Esophagus muscularis mucosa (tissue), 4 donors: Measurements from ENCODE around the gene SELENOT. TPM values are rescaled to one million over a fixed set of nuclear protein-coding genes. Genes with fewer than 3 reads are reported as not detected.

Experiments used
- DNase-seq: peaks from one replicate; pipeline ENCODE4 v3.0.0-alpha.2; 2017; ENCODE audit errors: extremely low spot score
- H3K27ac ChIP-seq, 4 donors: fragments of 200-600 bp; sonication (generic); replicated peaks in 1 of 4; 1 replicate in 3 of 4; 2 replicates in 1 of 4; pipeline ENCODE4 v1.5.1; 2016 to 2019; ENCODE audit warnings: mild to moderate bottlenecking in 1 of 4
- H3K27me3 ChIP-seq, 4 donors: fragments of 200-600 bp; sonication (generic); one replicate each; pipeline versions ENCODE4 v1.5.1 to v1.6.0; 2016 to 2019
- H3K36me3 ChIP-seq, 4 donors: fragments of 200-600 bp; sonication (generic); one replicate each; pipeline ENCODE4 v1.5.1; 2016 to 2019
- H3K4me1 ChIP-seq, 4 donors: fragments of 200-600 bp; sonication (generic); one replicate each; pipeline ENCODE4 v1.5.1; 2016 to 2019
- H3K4me3 ChIP-seq, 4 donors: fragments of 200-600 bp; sonication (generic); 1 replicate in 2 of 4; 2 replicates in 2 of 4; pipeline ENCODE4 v1.5.1; 2016 to 2019; ENCODE audit warnings: mild to moderate bottlenecking in 4 of 4, moderate library complexity in 1 of 4
- H3K9me3 ChIP-seq, 4 donors: fragments of 200-600 bp; sonication (generic); 1 replicate in 3 of 4; 2 replicates in 1 of 4; pipeline ENCODE4 v1.5.1; 2016 to 2019
- CTCF ChIP-seq, 3 experiments: fragments of 200-600 bp in 2 of 3; fragments of 450-650 bp in 1 of 3; sonication (generic) in 2 of 3; IDR thresholded peaks; one replicate each; pipeline ENCODE4 v1.5.1; 2017 to 2019; ENCODE audit warnings: antibody characterized with exemption in 3 of 3, mild to moderate bottlenecking in 2 of 3, moderate library complexity in 1 of 3
- EP300 ChIP-seq: sonication (generic); formaldehyde crosslinking; IDR thresholded peaks from one replicate; pipeline ENCODE4 v1.6.1; 2017; ENCODE audit warnings: antibody characterized with exemption
- POLR2A ChIP-seq: fragments of 450-650 bp; IDR thresholded peaks from one replicate; pipeline ENCODE4 v1.6.1; 2017; ENCODE audit warnings: antibody characterized with exemption, moderate library complexity, mild to moderate bottlenecking, low read depth
- POLR2AphosphoS5 ChIP-seq, 2 donors: sonication (generic); formaldehyde crosslinking; IDR thresholded peaks; one replicate each; pipeline ENCODE4 v1.6.1; 2017; ENCODE audit warnings: antibody characterized with exemption in 2 of 2
- WGBS: methylation state at CpG from one replicate; pipeline ENCODE4 v1.1.5; 2018; 5-methylcytosine and 5-hydroxymethylcytosine counted together
- intact Hi-C: fragments of 100-400 bp; cut with DNase I; formaldehyde crosslinking; loops from one replicate; pipeline ENCODE4 v1.15.1; 2023
- total RNA-seq, 4 donors: library from RNA; depleted of rRNA; stranded (reverse); fragments of >200 nt; gene quantifications; one replicate each; pipeline versions ENCODE4 v1.1.0 to v1.2.1, GENCODE V29; 2016

SELENOT gene
- total RNA-seq, 4 donors from 2014 or later: 34.5 to 124 (median 67.5) TPM

- intact Hi-C loops: no loop called here
- no peak for DNase-seq
- TF ChIP-seq POLR2AphosphoS5 (IDR thresholded peaks at IDR 0.05): no peak
- TF ChIP-seq EP300: no peak
- no peak for TF ChIP-seq CTCF (IDR thresholded peaks at IDR 0.05)
- no peak for TF ChIP-seq POLR2A
- no peaks in the 10 kb centered on the region for H3K27me3 ChIP-seq
- no peaks in the 10 kb centered on the region for H3K9me3 ChIP-seq
- 87% methylated on average over 5 of the region's 5 CpGs for WGBS
- H3K4me3 ChIP-seq: no peak overlapping the region
- no peak overlapping the region for H3K27ac ChIP-seq
- no peaks in the 10 kb centered on the region for H3K36me3 ChIP-seq
- H3K4me1 ChIP-seq: no peaks in the 10 kb centered on the region
Measured at GRCh38 chr3:150666167-150666566, 63.0 kb downstream of the SELENOT start.

- 80% methylated on average over 3 of the region's 3 CpGs for WGBS
- no peak for DNase-seq
Measured at GRCh38 chr3:150673966-150674365, 70.8 kb downstream of the SELENOT start.

GRCh38 chr3:150675587-150675986 lies 72.5 kb downstream of the SELENOT start:
- DNase-seq: no peak
- Histone ChIP-seq H3K4me1 (no peaks in the 10 kb centered on the region), H3K27me3 (no peaks in the 10 kb centered on the region), H3K9me3 (peaks cover 0 to 16% (median 11%) of the 10 kb centered on the region in 4 donors), H3K36me3 (no peaks in the 10 kb centered on the region), H3K27ac (no peak overlapping the region), H3K4me3 (no peak overlapping the region)
- TF ChIP-seq CTCF (IDR thresholded peaks at IDR 0.05) (no peak), EP300 (no peak), POLR2AphosphoS5 (IDR thresholded peaks at IDR 0.05) (no peak), POLR2A (no peak)
- intact Hi-C loops: no loop called here

More at GRCh38 chr3:150673966-150674365, 70.8 kb downstream of the SELENOT start:
- H3K4me3 ChIP-seq: no peak overlapping the region
- no peaks in the 10 kb centered on the region for H3K4me1 ChIP-seq
- peaks cover 0 to 16% (median 11%) of the 10 kb centered on the region in 4 donors for H3K9me3 ChIP-seq
- H3K27me3 ChIP-seq: no peaks in the 10 kb centered on the region
- intact Hi-C loops: no loop called here
- no peaks in the 10 kb centered on the region for H3K36me3 ChIP-seq
- TF ChIP-seq POLR2A (no peak), POLR2AphosphoS5 (IDR thresholded peaks at IDR 0.05) (no peak), EP300 (no peak), CTCF (IDR thresholded peaks at IDR 0.05) (no peak)
- no peak overlapping the region for H3K27ac ChIP-seq

Other genes starting within 250 kb of the SELENOT start
- 10 to 100 TPM; 19.1 to 27.1 (median 21.2) TPM for gene TSC22D2, start 195.0 kb upstream of the SELENOT start, total RNA-seq
- gene SERP1, start 56.8 kb upstream of the SELENOT start, total RNA-seq: 100 to 1,000 TPM; 117 to 177 (median 144) TPM
- 100 to 1,000 TPM; 113 to 176 (median 154) TPM for gene EIF2A, start 56.5 kb upstream of the SELENOT start, total RNA-seq
- not detected for gene ERICH6, start 100.6 kb downstream of the SELENOT start, total RNA-seq
- gene SIAH2, start 159.8 kb downstream of the SELENOT start, total RNA-seq: 10 to 100 TPM; 27.8 to 55.8 (median 43.3) TPM